Smooth muscle cell (in vitro differentiated cells): ENCODE results near the gene DOCK10. TPM values are rescaled to one million over a fixed set of nuclear protein-coding genes. Genes with fewer than 3 reads are reported as not detected.

Experiments
- DNase-seq: peaks from one replicate; lab custom pipeline; 2025; ENCODE audit not compliant: unreplicated experiment; lab: John Stamatoyannopoulos, UW
- H2AFZ ChIP-seq: fragments of 200-600 bp; sonication (generic); 2 replicates; pipeline ENCODE4 v1.6.0; 2016; ENCODE audit warnings: antibody characterized with exemption, low read depth, mild to moderate bottlenecking
- H3F3A ChIP-seq: fragments of 200-600 bp; sonication (generic); 2 replicates; pipeline ENCODE4 v1.6.0; 2017; ENCODE audit warnings: antibody characterized with exemption, low read depth
- H3K27ac ChIP-seq: fragments of 200-600 bp; sonication (generic); 2 replicates; pipeline ENCODE4 v1.5.1; 2016; ENCODE audit warnings: low read depth, mild to moderate bottlenecking
- H3K27me3 ChIP-seq: fragments of 200-600 bp; sonication (generic); 2 replicates; pipeline ENCODE4 v1.6.1; 2016; ENCODE audit warnings: low read depth, mild to moderate bottlenecking
- H3K36me3 ChIP-seq: fragments of 200-600 bp; sonication (generic); 2 replicates; pipeline ENCODE4 v1.5.1; 2016; ENCODE audit warnings: low read depth
- H3K4me1 ChIP-seq: fragments of 200-600 bp; sonication (generic); 2 replicates; pipeline ENCODE4 v1.5.1; 2016; ENCODE audit warnings: low read depth
- H3K4me2 ChIP-seq: fragments of 200-600 bp; sonication (generic); 2 replicates; pipeline ENCODE4 v1.6.0; 2016; ENCODE audit warnings: mild to moderate bottlenecking
- H3K4me3 ChIP-seq: fragments of 200-600 bp; sonication (generic); 2 replicates; pipeline ENCODE4 v1.5.1; 2016; ENCODE audit warnings: mild to moderate bottlenecking
- H3K79me2 ChIP-seq: fragments of 200-600 bp; sonication (generic); 2 replicates; pipeline ENCODE4 v1.6.0; 2016; ENCODE audit warnings: low read depth, mild to moderate bottlenecking
- H3K9ac ChIP-seq: fragments of 200-600 bp; sonication (generic); 2 replicates; pipeline ENCODE4 v1.6.0; 2016; ENCODE audit warnings: low read depth
- H3K9me3 ChIP-seq: fragments of 200-600 bp; sonication (generic); replicated peaks from 2 replicates; pipeline ENCODE4 v1.5.1; 2016; ENCODE audit warnings: low read depth
- H4K20me1 ChIP-seq: fragments of 200-600 bp; sonication (generic); 2 replicates; pipeline ENCODE4 v1.6.0; 2016; ENCODE audit warnings: low read depth
- CTCF ChIP-seq: fragments of 200-600 bp; sonication (generic); IDR thresholded peaks from 2 replicates; pipeline ENCODE4 v1.5.1; 2017; ENCODE audit warnings: borderline replicate concordance, mild to moderate bottlenecking, antibody characterized with exemption; ENCODE audit not compliant: insufficient read depth, poor library complexity, severe bottlenecking
- WGBS: methylation state at CpG from one replicate; pipeline ENCODE4 v1.1.7; 2016; ENCODE audit warnings: low lambda C conversion rate; 5-methylcytosine and 5-hydroxymethylcytosine counted together
- polyA plus RNA-seq: library from polyadenylated mRNA; unstranded; fragments of >200 nt; fragmentation: Nextera tagmentation; extraction: Ambion mirVana; gene quantifications from 2 replicates; pipeline ENCODE4 v1.2.1, GENCODE V29; 2016
- total RNA-seq: library from RNA; depleted of rRNA; stranded (reverse); fragments of >200 nt; gene quantifications from 2 replicates; pipeline ENCODE4 v1.2.3, GENCODE V29; 2014

The DOCK10 gene
- total and polyA plus RNA-seq, 2 experiments from 2014 or later: 0.04 TPM; not detected in 1

GRCh38 chr2:225070811-225071210 lies 28.5 kb upstream of the DOCK10 start:
- H3K9ac ChIP-seq: no peak overlapping the region
- DNase-seq: no peak
- no peaks in the 10 kb centered on the region for H3K27me3 ChIP-seq
- no peaks in the 10 kb centered on the region for H4K20me1 ChIP-seq
- H3K4me2 ChIP-seq: no peak overlapping the region
- H3F3A ChIP-seq: no peaks in the 10 kb centered on the region
- H3K79me2 ChIP-seq: no peaks in the 10 kb centered on the region
- H3K4me1 ChIP-seq: peaks cover 8% of the 10 kb centered on the region
- no peaks in the 10 kb centered on the region for H3K9me3 ChIP-seq
- H3K4me3 ChIP-seq: no peak overlapping the region
- TF ChIP-seq CTCF: no peak
- no peak overlapping the region for H3K27ac ChIP-seq
- H2AFZ ChIP-seq: no peak overlapping the region
- WGBS: 89% methylated on average over 2 of the region's 2 CpGs
- H3K36me3 ChIP-seq: no peaks in the 10 kb centered on the region

- peaks cover 8% of the 10 kb centered on the region for H3K4me1 ChIP-seq
- H3K4me2 ChIP-seq: no peak overlapping the region
- H3K9me3 ChIP-seq: no peaks in the 10 kb centered on the region
- no peak overlapping the region for H3K9ac ChIP-seq
- no peak overlapping the region for H3K4me3 ChIP-seq
- H3K27me3 ChIP-seq: no peaks in the 10 kb centered on the region
- no peak for TF ChIP-seq CTCF
- no peaks in the 10 kb centered on the region for H3F3A ChIP-seq
- H3K36me3 ChIP-seq: no peaks in the 10 kb centered on the region
- H3K79me2 ChIP-seq: no peaks in the 10 kb centered on the region
- H4K20me1 ChIP-seq: no peaks in the 10 kb centered on the region
- H2AFZ ChIP-seq: no peak overlapping the region
- H3K27ac ChIP-seq: no peak overlapping the region
- WGBS: 49% methylated on average over 1 of the region's 1 CpG
- no peak for DNase-seq
Measured at GRCh38 chr2:225069966-225070365, 27.7 kb upstream of the DOCK10 start.

- Histone ChIP-seq H3K27ac (no peak overlapping the region), H3K79me2 (no peaks in the 10 kb centered on the region), H2AFZ (no peak overlapping the region), H4K20me1 (no peaks in the 10 kb centered on the region), H3K9me3 (no peaks in the 10 kb centered on the region), H3K27me3 (no peaks in the 10 kb centered on the region), H3K4me2 (no peak overlapping the region), H3K9ac (no peak overlapping the region), H3K4me1 (peaks cover 8% of the 10 kb centered on the region), H3K4me3 (no peak overlapping the region), H3F3A (no peaks in the 10 kb centered on the region), H3K36me3 (no peaks in the 10 kb centered on the region)
- 95% methylated on average over 1 of the region's 1 CpG for WGBS
- no peak for TF ChIP-seq CTCF
- no peak for DNase-seq
Measured at GRCh38 chr2:225069477-225069876, 27.2 kb upstream of the DOCK10 start.

GRCh38 chr2:225065882-225066281 lies 23.6 kb upstream of the DOCK10 start:
- no peak for TF ChIP-seq CTCF
- WGBS: 74% methylated on average over 3 of the region's 3 CpGs
- no peak overlapping the region for H3K4me2 ChIP-seq
- no peaks in the 10 kb centered on the region for H3K36me3 ChIP-seq
- H3K9ac ChIP-seq: no peak overlapping the region
- H3K4me3 ChIP-seq: no peak overlapping the region
- no peak overlapping the region for H3K27ac ChIP-seq
- H3F3A ChIP-seq: no peaks in the 10 kb centered on the region
- no peak overlapping the region for H2AFZ ChIP-seq
- H4K20me1 ChIP-seq: no peaks in the 10 kb centered on the region
- no peaks in the 10 kb centered on the region for H3K9me3 ChIP-seq
- no peaks in the 10 kb centered on the region for H3K27me3 ChIP-seq
- H3K79me2 ChIP-seq: no peaks in the 10 kb centered on the region
- DNase-seq: no peak
- H3K4me1 ChIP-seq: no peaks in the 10 kb centered on the region
